ENCODE results near the gene TNIK. TPM values are rescaled to one million over a fixed set of nuclear protein-coding genes. Genes with fewer than 3 reads are reported as not detected.

The TNIK gene
- total RNA-seq, 4 donors from 2014 or later: 32.9 to 41.7 (median 38.0) TPM

DNA sequence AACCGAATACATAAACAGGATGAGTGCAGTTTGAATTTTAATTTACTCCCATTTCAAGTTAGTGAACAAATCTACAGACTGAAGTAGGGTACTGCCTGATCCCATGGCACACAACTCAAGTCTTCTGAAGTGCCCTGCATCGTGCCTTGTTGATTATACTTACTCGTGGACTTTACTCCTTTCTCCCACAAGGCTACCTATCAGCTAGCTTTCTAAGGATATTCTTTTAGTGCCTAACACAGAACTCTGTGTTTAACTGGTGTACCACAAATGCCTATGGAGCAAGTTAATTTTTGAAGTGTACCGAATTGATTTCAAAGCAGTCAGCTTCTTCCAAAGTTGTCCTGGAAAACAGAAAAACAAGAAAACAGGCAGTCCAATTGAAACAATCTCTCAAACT is 119.8 kb downstream of the TNIK start:
- H3K9me3 ChIP-seq: no peaks in the 10 kb centered on the region
- TF ChIP-seq POLR2AphosphoS5 (IDR thresholded peaks at IDR 0.05) (no peak), POLR2A (IDR thresholded peaks at IDR 0.05) (no peak)
- 96 to 100% methylated on average over 1 to 4 of the region's 4 CpGs for WGBS, 2 donors (ENCODE audit: low coverage in 1 of 2)
- H3K36me3 ChIP-seq: no peaks in the 10 kb centered on the region
- no peak overlapping the region for H3K27ac ChIP-seq
- H3K4me1 ChIP-seq: peaks cover 0 to 20% (median 0%) of the 10 kb centered on the region in 3 donors
- no peak for ATAC-seq
- no peak overlapping the region for H3K4me3 ChIP-seq
- H3K27me3 ChIP-seq: no peaks in the 10 kb centered on the region

DNA sequence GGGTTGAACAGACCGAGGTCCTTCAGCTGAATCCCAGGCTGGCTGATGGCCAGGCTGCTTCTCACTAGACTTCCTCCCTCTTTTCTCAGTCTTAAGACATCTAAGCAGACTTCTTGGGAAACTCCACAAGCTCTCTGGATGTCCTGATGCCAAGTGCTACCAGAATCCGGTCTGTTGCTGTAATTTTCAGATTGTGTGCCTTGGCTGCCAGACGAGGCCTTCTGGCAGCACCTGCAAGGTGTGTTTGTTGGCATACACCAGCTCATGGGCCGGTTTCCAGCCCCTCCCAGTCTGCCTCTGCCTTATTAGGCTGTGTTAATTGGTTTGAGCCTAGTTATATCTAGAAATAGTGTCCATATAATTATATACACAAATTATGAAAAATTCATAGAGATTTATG is 120.6 kb downstream of the TNIK start:
- no peak for ATAC-seq
- Histone ChIP-seq H3K9me3 (no peaks in the 10 kb centered on the region), H3K4me1 (peaks cover 0 to 20% (median 0%) of the 10 kb centered on the region in 3 donors), H3K27ac (no peak overlapping the region), H3K27me3 (no peaks in the 10 kb centered on the region), H3K4me3 (no peak overlapping the region), H3K36me3 (no peaks in the 10 kb centered on the region)
- 50 to 73% methylated on average over 2 to 3 of the region's 4 CpGs for WGBS, 2 donors (ENCODE audit: low coverage in 1 of 2)
- no peak for TF ChIP-seq EP300 (IDR thresholded peaks at IDR 0.05)
- TF ChIP-seq, protein P1, sequence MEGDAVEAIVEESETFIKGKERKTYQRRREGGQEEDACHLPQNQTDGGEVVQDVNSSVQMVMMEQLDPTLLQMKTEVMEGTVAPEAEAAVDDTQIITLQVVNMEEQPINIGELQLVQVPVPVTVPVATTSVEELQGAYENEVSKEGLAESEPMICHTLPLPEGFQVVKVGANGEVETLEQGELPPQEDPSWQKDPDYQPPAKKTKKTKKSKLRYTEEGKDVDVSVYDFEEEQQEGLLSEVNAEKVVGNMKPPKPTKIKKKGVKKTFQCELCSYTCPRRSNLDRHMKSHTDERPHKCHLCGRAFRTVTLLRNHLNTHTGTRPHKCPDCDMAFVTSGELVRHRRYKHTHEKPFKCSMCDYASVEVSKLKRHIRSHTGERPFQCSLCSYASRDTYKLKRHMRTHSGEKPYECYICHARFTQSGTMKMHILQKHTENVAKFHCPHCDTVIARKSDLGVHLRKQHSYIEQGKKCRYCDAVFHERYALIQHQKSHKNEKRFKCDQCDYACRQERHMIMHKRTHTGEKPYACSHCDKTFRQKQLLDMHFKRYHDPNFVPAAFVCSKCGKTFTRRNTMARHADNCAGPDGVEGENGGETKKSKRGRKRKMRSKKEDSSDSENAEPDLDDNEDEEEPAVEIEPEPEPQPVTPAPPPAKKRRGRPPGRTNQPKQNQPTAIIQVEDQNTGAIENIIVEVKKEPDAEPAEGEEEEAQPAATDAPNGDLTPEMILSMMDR (IDR thresholded peaks at IDR 0.05): no peak
- TF ChIP-seq POLR2A (IDR thresholded peaks at IDR 0.05): no peak
- no peak for TF ChIP-seq POLR2AphosphoS5 (IDR thresholded peaks at IDR 0.05)

DNA sequence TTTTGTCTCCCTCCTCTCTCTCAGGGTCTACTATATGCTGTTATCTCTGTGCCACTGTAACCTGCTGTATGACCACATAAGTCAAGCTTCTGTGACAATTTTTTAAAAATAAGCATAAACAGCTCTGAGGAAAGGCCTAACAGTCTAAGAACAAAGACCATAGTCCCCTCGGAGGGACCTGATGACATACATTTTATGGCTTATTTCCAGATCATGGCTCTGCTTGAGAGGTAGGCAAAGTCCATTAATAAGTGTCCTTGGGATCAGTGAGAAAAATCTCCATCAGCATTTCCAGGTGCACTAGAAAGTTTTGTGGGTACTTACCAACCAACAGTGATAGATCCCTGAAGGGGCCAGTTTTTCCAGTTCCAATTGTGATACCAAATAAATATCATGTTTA is 123.8 kb downstream of the TNIK start:
- Histone ChIP-seq H3K4me1 (peaks cover 0 to 22% (median 0%) of the 10 kb centered on the region in 3 donors), H3K36me3 (no peaks in the 10 kb centered on the region), H3K9me3 (no peaks in the 10 kb centered on the region), H3K4me3 (no peak overlapping the region), H3K27me3 (no peaks in the 10 kb centered on the region), H3K27ac (no peak overlapping the region)
- WGBS, 2 donors (ENCODE audit: low coverage in 1 of 2): 67% methylated on average over 1 of the region's 1 CpG
- TF ChIP-seq EP300 (IDR thresholded peaks at IDR 0.05) (no peak), POLR2A (IDR thresholded peaks at IDR 0.05) (no peak), POLR2AphosphoS5 (IDR thresholded peaks at IDR 0.05) (no peak)
- TF ChIP-seq, protein P1 (IDR thresholded peaks at IDR 0.05): no peak
- no peak for ATAC-seq

DNA sequence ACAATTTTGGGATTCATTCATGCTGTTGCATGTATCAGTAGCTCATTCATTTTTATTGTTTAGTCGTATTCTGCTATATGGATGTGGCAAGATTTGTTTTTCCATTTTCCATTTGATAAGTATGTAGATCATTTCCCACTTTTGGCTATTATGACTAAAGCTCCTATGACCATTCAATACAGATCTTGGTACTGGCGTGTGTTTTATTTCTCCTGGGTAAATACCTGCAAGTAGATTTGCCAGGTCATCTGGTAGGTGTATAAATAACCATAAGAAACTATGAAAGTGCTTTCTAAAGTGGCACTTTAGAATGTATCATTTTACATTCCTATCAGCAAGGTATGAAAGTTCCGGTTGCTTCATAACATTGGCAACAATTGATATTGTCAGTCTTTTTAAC is 124.6 kb downstream of the TNIK start:
- ATAC-seq: no peak
- Histone ChIP-seq H3K9me3 (no peaks in the 10 kb centered on the region), H3K36me3 (no peaks in the 10 kb centered on the region), H3K4me1 (peaks cover 0 to 31% (median 0%) of the 10 kb centered on the region in 3 donors), H3K4me3 (no peak overlapping the region), H3K27ac (no peak overlapping the region), H3K27me3 (no peaks in the 10 kb centered on the region)
- WGBS, 2 donors (ENCODE audit: low coverage in 1 of 2): 98 to 100% methylated on average over 3 of the region's 3 CpGs
- no peak for TF ChIP-seq POLR2A (IDR thresholded peaks at IDR 0.05)
- TF ChIP-seq EP300 (IDR thresholded peaks at IDR 0.05): no peak
- TF ChIP-seq, protein P1 (IDR thresholded peaks at IDR 0.05): no peak
- TF ChIP-seq POLR2AphosphoS5 (IDR thresholded peaks at IDR 0.05): no peak

DNA sequence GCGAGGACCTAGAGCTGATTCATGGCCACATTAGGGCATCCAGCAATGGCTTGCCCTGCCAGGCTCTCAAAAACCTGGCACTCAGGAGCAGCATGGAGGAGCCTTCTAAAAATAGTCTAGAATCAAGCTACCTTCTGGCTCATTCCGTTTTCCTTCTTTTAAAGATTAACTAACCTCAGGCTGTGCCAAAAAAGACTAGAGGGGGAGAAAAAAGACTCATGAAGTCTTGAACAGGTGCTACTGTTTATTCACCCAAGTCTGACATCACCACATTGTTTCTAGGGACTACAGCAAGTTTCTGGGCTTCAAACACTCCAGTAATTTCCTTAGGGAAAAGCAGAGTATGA is 125.8 kb downstream of the TNIK start:
- TF ChIP-seq POLR2A (IDR thresholded peaks at IDR 0.05): no peak
- no peak for TF ChIP-seq EP300 (IDR thresholded peaks at IDR 0.05)
- TF ChIP-seq POLR2AphosphoS5 (IDR thresholded peaks at IDR 0.05): peak; percentile 31
- Histone ChIP-seq H3K27me3 (no peaks in the 10 kb centered on the region), H3K4me1 (peaks cover 0 to 42% (median 2%) of the 10 kb centered on the region in 3 donors), H3K27ac (peak overlapping the region; percentile 16 to 73 (median 68)), H3K9me3 (no peaks in the 10 kb centered on the region), H3K36me3 (no peaks in the 10 kb centered on the region), H3K4me3 (no peak overlapping the region)
- ATAC-seq: peak; percentile 51
- WGBS, 2 donors (ENCODE audit: low coverage in 1 of 2): 13 to 58% methylated on average over 1 to 2 of the region's 2 CpGs

DNA sequence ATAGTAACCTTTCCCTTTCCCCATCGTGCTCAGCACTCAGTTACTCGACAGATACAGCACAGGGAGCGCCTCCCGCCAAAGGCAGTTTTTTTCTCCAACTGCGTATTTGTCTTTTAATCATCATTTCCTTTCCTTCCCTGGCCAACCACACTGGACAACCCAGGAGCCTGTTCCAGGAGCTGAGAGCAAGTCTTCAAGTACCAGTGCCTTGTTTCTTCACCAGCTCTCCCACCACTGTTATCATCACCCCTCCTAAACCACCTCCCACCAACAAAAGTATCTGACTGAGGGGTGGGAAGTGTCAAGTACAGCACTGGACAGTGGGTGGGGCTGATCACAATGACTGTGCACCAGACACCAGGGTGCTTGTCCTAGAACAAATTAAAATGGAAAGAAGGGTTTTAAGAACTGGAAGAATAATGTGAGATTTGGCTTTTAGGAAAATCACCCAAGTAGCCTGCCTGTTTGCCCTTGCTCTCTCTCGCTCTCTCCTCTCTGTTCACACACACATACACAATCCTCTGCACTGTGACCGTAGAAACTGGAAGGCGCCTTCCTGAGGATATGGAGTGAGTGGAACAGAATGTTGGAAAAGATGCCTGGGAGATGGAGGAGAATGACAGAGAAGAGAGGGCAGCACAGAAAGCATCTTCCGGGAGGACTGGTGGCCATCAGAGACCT is 126.3 kb downstream of the TNIK start:
- 73 to 75% methylated on average over 6 to 7 of the region's 9 CpGs for WGBS, 2 donors (ENCODE audit: low coverage in 1 of 2)
- Histone ChIP-seq H3K9me3 (no peaks in the 10 kb centered on the region), H3K36me3 (no peaks in the 10 kb centered on the region), H3K27me3 (no peaks in the 10 kb centered on the region), H3K4me3 (no peak overlapping the region), H3K4me1 (peaks cover 2 to 47% (median 4%) of the 10 kb centered on the region in 3 donors), H3K27ac (peak overlapping the region; percentile 16 to 73 (median 68))
- no peak for ATAC-seq
- TF ChIP-seq, protein P1 (IDR thresholded peaks at IDR 0.05): no peak
- TF ChIP-seq POLR2A (IDR thresholded peaks at IDR 0.05) (no peak), POLR2AphosphoS5 (IDR thresholded peaks at IDR 0.05) (no peak), EP300 (IDR thresholded peaks at IDR 0.05) (no peak)

Data from gastroesophageal sphincter (tissue), 4 donors.